ENCODE data around the gene STAT5A. TPM values are rescaled to one million over a fixed set of nuclear protein-coding genes. Genes with fewer than 3 reads are reported as not detected.

Gene STAT5A
- total RNA-seq, 1 donor from 2014 or later: 45.5 TPM

- no peak for DNase-seq (ENCODE audit: extremely low spot score, unreplicated experiment)
- H3K9me3 Mint-ChIP-seq (ENCODE audit: unreplicated experiment): no peaks in the 10 kb centered on the region
- no peak for TF ChIP-seq CTCF (IDR thresholded peaks at IDR 0.05)
- H3K27me3 Mint-ChIP-seq (ENCODE audit: unreplicated experiment): no peaks in the 10 kb centered on the region
- no peaks in the 10 kb centered on the region for H3K36me3 Mint-ChIP-seq (ENCODE audit: unreplicated experiment)
- peaks cover 45% of the 10 kb centered on the region for H3K4me1 Mint-ChIP-seq (ENCODE audit: unreplicated experiment)
- H3K4me3 Mint-ChIP-seq (ENCODE audit: unreplicated experiment): peak overlapping the region; percentile 73
- H3K27ac Mint-ChIP-seq (ENCODE audit: unreplicated experiment): peak overlapping the region; percentile 84
Observed at GRCh38 chr17:42277342-42277712, 11.0 kb upstream of the STAT5A start.

- Mint-ChIP-seq H3K4me3 (ENCODE audit: unreplicated experiment) (no peak overlapping the region), H3K36me3 (ENCODE audit: unreplicated experiment) (no peaks in the 10 kb centered on the region), H3K27me3 (ENCODE audit: unreplicated experiment) (no peaks in the 10 kb centered on the region), H3K27ac (ENCODE audit: unreplicated experiment) (no peak overlapping the region), H3K4me1 (ENCODE audit: unreplicated experiment) (peaks cover 31% of the 10 kb centered on the region), H3K9me3 (ENCODE audit: unreplicated experiment) (no peaks in the 10 kb centered on the region)
- TF ChIP-seq CTCF (IDR thresholded peaks at IDR 0.05): no peak
- no peak for DNase-seq (ENCODE audit: extremely low spot score, unreplicated experiment)
Observed at GRCh38 chr17:42279776-42280630, 8.3 kb upstream of the STAT5A start.

- Mint-ChIP-seq H3K36me3 (ENCODE audit: unreplicated experiment) (no peaks in the 10 kb centered on the region), H3K4me3 (ENCODE audit: unreplicated experiment) (no peak overlapping the region), H3K27me3 (ENCODE audit: unreplicated experiment) (no peaks in the 10 kb centered on the region), H3K4me1 (ENCODE audit: unreplicated experiment) (peaks cover 30% of the 10 kb centered on the region), H3K27ac (ENCODE audit: unreplicated experiment) (no peak overlapping the region), H3K9me3 (ENCODE audit: unreplicated experiment) (no peaks in the 10 kb centered on the region)
- TF ChIP-seq CTCF (IDR thresholded peaks at IDR 0.05): no peak
- DNase-seq (ENCODE audit: extremely low spot score, unreplicated experiment): peak; percentile 79
Observed at GRCh38 chr17:42281571-42282096, 6.7 kb upstream of the STAT5A start.

GRCh38 chr17:42282478-42283080 is 5.7 kb upstream of the STAT5A start:
- no peak overlapping the region for H3K4me3 Mint-ChIP-seq (ENCODE audit: unreplicated experiment)
- no peak overlapping the region for H3K27ac Mint-ChIP-seq (ENCODE audit: unreplicated experiment)
- peaks cover 31% of the 10 kb centered on the region for H3K4me1 Mint-ChIP-seq (ENCODE audit: unreplicated experiment)
- H3K36me3 Mint-ChIP-seq (ENCODE audit: unreplicated experiment): no peaks in the 10 kb centered on the region
- TF ChIP-seq CTCF (IDR thresholded peaks at IDR 0.05): no peak
- H3K27me3 Mint-ChIP-seq (ENCODE audit: unreplicated experiment): no peaks in the 10 kb centered on the region
- DNase-seq (ENCODE audit: extremely low spot score, unreplicated experiment): no peak
- no peaks in the 10 kb centered on the region for H3K9me3 Mint-ChIP-seq (ENCODE audit: unreplicated experiment)
